GM23248 (cell line): ENCODE measurements around the gene NAV3.

Experiments
- EZH2 ChIP-seq: fragments of 200-600 bp; sonication (generic); IDR thresholded peaks from 2 replicates; pipeline ENCODE4 v1.6.1; 2018; ENCODE audit warnings: antibody characterized with exemption, mild to moderate bottlenecking; ENCODE audit not compliant: insufficient read depth, poor library complexity, severe bottlenecking
- EZH2phosphoT487 ChIP-seq: fragments of 200-600 bp; sonication (generic); IDR thresholded peaks from 2 replicates; pipeline ENCODE4 v1.6.1; 2018; ENCODE audit warnings: antibody characterized with exemption, moderate library complexity, mild to moderate bottlenecking, low read depth; ENCODE audit not compliant: insufficient read depth

DNA sequence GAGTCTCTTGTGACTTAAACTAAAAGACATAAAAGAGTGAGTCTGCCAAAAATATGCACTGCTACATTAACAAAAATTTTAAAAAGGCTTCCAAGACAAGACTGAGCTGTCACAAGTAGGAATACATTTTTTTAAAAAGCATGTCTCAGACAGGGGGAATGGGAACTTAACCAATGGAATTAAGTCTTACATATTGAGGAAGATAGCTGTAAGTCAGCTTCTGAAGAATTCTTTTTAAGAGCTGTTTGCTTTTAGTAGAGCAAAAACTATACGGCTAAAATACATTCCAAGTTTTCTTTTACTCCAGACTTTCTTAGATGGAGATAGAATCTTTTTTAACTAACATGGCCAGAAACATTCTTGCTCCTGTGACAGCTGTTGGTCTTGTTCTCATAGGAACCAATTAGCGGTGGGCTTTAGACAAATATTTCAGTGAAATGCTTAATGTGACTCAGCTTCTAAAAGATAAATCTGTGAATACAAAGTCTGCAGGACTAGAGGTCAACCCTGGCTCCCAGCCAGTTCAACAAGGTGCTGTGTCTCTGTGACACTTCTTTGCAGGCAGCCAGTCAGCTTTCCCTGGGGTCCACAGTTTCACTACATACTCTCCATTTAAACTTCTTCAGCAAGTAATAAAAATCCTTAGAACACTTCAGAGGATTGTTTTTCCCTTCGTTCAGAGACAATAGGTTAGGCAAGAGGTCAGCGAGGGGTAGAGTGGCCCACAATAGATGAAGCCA is 187.6 kb downstream of the NAV3 start:
- TF ChIP-seq EZH2phosphoT487: no peak
- TF ChIP-seq EZH2: no peak
